ENCODE data around the gene RRP8. TPM values are rescaled to one million over a fixed set of nuclear protein-coding genes. Genes with fewer than 3 reads are reported as not detected.

RRP8 gene
- total RNA-seq, 1 donor from 2014 or later = 15.1 TPM

Other genes starting within 250 kb of the RRP8 start
- gene SMPD1, start 213.1 kb downstream of the RRP8 start, total RNA-seq = 25.2 and 27.6 TPM in 2 replicates
- 43.9 and 52.9 TPM in 2 replicates for gene APBB1, start 184.5 kb downstream of the RRP8 start, total RNA-seq
- gene HPX, start 162.6 kb downstream of the RRP8 start, total RNA-seq = 0.19 and 0.51 TPM in 2 replicates
- gene TRIM3, start 129.7 kb downstream of the RRP8 start, total RNA-seq = 18.4 and 19.8 TPM in 2 replicates
- gene ARFIP2, start 122.3 kb downstream of the RRP8 start, total RNA-seq = 46.6 and 47.0 TPM in 2 replicates
- gene TIMM10B, start 122.1 kb downstream of the RRP8 start, total RNA-seq = 26.4 and 32.5 TPM in 2 replicates
- 2.6 and 5.1 TPM in 2 replicates for gene DNHD1, start 106.3 kb downstream of the RRP8 start, total RNA-seq
- 163 and 202 TPM in 2 replicates for gene ILK, start 158 bp upstream of the RRP8 start, total RNA-seq
- gene TAF10, start 8.6 kb upstream of the RRP8 start, total RNA-seq = 27.5 and 34.2 TPM in 2 replicates
- 137 and 197 TPM in 2 replicates for gene TPP1, start 15.8 kb upstream of the RRP8 start, total RNA-seq
- gene DCHS1, start 52.2 kb upstream of the RRP8 start, total RNA-seq = 61.8 and 81.7 TPM in 2 replicates
- gene MRPL17, start 79.7 kb upstream of the RRP8 start, total RNA-seq = 31.2 and 61.6 TPM in 2 replicates
- gene OR2AG2, start 168.4 kb upstream of the RRP8 start, total RNA-seq = not detected in 2 replicates
- gene OR2AG1, start 179.4 kb upstream of the RRP8 start, total RNA-seq = not detected in 2 replicates
- 0.05 and 0.17 TPM in 2 replicates for gene OR6A2, start 196.1 kb upstream of the RRP8 start, total RNA-seq
- gene OR10A5, start 242.1 kb upstream of the RRP8 start, total RNA-seq = not detected in 2 replicates

Data from dermis blood vessel endothelial cell (primary cell).